A204.1 (cell line): ENCODE results near the gene SPEM2.
"Not testable (repeated sequence)": the region's sequence is repeated elsewhere in the genome, so short reads cannot be mapped to it uniquely, and the experiment has no call there.

Source experiments
- FAIRE-seq: peaks from 2 replicates; lab custom pipeline; 2012; peaks lifted over from hg19 to GRCh38; lab: Jason Lieb, UNC

SPEM2 gene

GRCh38 chr17:7443499-7444485, 18.4 kb downstream of the SPEM2 start:
- no peak for FAIRE-seq

- no peak for FAIRE-seq
Measured at GRCh38 chr17:7444682-7445618, 19.5 kb downstream of the SPEM2 start, which contains the start of gene CHRNB1. Gene CHRNB1 (plus strand): TSS chr17:7445061. CDS start chr17:7445128, 67 bp downstream.

GRCh38 chr17:7445619-7445968, 20.2 kb downstream of the SPEM2 start:
- FAIRE-seq, result no peak

DNA sequence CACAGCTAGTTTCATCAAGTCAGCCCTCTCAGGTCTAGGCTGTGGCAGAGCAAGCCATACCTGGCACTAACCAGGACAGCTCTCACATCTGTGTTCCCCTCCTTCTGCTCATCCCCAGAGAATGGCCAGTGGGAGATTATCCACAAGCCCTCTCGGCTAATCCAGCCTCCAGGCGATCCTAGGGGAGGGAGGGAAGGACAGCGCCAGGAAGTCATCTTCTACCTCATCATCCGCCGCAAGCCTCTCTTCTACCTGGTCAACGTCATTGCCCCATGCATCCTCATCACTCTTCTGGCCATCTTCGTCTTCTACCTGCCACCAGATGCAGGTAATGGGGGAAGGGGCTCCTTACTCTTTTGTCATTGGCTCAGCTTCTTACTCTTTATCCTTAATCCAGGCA, 23.0 kb downstream of the SPEM2 start:
- FAIRE-seq, result no peak

DNA sequence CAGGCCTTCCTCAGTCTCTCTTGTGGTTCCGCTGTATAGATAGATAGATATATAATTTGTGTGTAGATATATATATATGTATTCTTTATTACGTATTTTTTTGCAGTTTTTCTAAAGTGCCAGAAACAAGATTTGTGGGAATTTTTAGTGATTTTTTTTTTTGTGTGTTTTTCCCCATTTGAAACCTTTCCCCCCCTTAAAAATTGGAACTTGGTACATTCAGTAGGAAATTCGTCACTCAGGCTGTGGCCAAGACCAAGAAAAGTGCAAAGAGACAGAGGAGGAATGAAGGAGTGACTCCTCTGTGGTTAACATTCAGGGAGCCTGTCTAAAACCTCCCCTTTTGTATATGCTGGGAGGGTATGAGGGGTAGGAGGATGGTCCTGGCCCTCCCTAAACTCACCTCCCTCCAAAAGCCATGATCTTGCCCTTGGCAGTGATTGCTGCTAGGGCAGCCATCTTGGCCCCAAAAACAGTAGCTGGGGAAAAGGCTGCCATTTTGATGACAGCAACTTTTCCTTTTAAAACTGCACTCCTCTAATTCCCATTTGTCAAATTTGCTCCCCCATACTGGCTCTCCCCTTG, 34.6 kb downstream of the SPEM2 start:
- no peak for FAIRE-seq

DNA sequence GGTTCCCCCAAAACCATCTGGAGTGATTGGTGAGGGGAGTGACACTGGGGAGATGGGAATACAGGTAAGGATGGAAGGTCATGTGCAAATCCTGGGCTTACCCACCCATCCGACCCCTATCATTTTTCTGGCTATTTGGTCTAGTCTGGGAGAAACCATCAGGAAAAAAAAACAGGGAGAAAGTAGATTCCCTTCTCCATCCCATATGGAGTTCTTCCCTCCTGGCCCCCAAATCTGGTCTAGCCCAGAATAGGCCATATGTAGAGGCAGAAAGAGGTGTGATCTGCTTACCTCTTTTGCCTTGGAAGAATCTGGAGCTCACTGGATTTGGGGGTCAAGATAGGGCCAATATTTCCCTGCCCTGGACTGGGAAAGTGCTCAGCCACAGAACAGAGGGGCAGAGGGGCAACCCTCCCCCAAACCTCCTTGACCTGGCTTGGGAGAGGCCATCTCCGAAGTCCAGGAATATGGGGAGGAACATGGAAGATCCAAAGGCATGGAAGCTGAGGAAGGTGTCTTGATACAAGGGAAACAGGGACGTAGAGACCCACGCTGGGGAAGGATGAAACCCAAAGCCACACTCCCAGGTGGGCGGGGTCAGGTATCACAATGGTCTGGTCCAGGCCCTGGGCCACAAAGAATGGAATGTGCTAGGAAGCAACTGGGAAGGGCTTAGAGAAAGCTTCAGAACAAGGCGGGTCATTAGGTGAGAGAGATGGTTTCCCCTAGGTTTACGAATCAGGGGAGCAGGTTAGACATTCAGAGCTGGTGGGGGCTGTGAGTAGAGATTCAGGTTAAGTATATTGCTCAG, 35.6 kb downstream of the SPEM2 start:
- FAIRE-seq, result no peak

DNA sequence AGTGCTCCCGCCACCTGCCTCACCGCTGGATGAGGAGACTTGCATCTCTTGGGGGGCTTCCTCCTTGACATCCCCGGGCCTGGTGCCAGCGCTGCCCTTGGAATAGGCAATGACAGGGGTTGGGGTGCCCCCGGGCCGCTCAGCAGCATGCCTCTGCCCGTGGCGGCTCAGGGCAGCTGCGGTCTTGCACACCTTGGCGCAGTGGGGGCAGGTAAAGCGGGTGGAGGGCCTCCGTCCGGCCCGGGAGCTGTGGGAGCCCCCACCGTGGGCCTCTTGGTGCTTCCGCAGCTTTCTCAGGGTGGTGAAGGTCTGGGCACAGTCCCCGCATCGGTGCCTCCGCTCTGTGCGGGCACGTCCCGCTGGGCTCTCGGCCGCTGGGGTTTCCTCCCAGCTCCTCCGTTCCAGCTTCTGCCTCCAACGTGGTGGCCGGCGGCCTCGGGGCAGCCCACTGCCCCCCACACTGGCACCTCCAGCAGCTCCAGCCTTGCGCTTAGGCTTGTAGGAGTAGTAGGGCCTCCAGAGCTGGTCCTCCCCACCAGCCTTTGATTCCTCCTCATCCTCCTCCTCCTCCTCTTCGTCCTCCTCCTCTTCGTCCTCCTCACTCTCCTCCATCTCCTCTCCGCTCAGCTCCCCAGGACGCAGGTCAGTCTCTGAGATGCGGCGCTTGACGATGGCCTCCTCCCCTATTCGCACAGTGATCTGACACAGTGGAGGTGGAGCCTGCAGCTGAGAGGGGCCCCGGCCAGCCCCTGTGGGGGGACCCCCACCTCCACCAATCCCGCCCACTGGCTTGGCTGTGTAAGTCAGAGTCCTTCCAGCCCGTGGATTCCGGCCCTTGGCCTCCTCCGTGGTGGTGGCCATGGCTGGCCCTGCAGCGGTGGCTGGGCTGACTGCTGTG, 37.3 kb downstream of the SPEM2 start:
- FAIRE-seq, result no peak

DNA sequence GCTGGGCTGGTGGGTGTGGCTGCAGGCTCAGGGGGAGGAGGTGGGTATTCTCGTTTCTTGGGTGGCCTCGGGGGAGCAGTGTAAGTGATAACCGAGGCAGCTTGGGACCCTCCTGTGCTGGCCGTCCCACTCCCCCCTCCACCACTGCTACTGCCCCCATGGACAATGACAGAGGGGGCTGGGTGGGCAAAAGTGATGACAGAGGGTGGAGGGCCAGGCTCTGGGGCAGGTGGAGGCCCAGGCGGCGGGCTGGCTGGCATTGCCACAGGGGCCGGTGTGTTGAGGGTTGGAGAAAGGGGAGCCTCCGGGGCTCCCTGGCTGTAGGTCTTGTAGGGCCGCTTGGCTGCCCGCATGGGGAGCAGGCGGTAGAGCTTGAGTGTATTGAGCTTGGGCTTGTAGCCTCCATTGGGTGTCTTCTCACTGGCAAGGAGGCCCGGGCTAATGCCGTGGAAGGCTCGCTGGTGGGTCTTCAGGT, 38.0 kb downstream of the SPEM2 start:
- no peak for FAIRE-seq

- FAIRE-seq, result no peak
Measured at GRCh38 chr17:7464081-7464480, 38.7 kb downstream of the SPEM2 start.

GRCh38 chr17:7465597-7466275, 40.3 kb downstream of the SPEM2 start:
- FAIRE-seq, result no peak

DNA sequence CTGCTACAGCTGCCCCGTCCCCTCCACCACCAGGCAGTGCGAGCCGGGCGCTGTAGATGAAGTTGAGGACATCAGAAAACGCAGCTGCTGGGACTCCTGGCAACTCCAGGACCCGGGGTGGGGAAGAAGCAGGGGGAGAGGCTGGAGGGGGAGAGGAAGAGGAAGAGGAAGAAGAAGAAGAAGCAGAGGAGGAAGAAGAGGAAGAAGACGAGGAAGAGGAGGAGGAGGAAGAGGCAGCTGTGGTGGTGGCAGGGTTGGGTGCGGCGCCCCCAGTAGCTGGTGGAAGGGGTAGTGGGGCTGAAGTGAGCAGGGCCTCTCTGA, 40.9 kb downstream of the SPEM2 start:
- FAIRE-seq, result no peak

DNA sequence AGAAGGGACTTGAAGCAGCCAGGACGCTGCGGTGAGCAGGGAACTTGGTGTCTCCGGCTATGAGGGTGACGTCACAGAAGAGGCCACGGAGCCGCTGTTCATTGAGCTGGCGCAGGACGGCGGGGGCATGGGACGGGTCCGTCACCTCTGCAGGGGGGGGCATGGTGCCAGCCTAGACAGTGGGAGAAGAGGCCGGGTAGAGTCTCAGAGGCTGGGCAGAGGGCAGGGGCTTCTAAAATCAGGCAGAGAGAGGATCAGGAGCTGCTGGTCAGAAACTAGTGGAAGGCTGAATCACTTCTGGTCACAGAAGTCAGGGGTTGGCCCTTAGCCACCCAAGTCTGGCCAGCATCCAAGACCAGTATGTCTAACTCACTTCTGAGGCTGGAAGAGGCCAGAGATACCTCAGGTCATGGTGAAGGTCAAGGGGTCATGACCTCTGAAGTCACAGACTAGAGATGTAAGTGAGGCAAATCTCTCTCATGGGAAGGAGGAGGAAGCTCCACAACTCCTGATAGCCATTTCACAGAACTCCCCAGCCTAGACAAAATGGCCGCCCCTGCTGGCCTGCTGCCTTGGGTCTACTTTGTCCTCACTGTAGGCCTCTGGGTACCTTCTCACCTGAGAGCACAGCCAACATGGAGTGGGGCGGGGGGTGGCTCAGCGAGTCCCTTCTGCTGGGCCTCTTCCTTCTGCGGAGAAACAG, 41.4 kb downstream of the SPEM2 start:
- FAIRE-seq, result no peak

- no peak for FAIRE-seq
Measured at GRCh38 chr17:7467498-7467897, 42.1 kb downstream of the SPEM2 start.

- no peak for FAIRE-seq
Measured at GRCh38 chr17:7468290-7468689, 42.9 kb downstream of the SPEM2 start.

DNA sequence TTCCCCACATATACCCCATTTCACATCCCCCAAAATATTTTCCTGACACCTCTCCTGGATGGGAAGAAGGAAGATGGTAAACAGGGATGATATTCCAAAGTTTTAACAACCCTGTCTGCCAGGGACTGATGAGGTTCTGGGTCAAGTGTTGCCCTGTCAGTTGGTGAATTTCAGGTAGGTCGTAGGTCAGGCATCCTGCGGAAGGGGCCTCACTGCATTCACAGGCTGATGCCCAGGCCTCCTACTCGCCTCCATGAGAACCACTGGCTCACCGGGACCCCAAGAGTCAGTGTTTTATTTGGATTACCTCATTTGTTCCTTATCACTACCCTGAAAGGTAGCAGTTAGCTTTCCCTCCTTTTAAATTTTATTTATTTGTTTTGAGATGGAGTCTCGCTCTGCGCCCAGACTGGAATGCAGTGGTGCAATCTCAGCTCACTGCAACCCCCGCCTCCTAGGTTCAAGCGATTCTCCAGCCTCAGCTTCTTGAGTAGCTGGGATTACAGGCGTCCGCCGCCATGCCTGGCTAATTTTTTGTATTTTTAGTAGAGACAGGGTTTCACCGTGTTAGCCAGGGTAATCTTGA, 43.5 kb downstream of the SPEM2 start:
- FAIRE-seq, result no peak

DNA sequence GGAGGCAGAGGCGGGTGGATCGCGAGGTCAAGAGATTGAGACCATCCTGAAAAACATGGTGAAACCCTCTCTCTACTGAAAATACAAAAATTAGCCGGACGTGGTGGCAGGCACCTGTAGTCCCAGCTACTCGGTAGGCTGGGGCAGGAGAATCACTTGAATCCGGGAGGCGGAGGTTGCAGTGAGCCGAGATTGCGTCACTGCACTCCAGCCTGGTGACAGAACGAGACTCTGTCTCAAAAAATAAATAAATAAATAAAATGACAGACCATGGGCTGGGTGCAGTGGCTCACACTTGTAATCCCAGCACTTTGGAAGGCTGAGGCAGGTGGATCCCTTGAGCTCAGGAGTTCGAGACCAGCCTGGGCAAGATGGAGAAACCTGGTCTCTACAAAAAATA, 44.4 kb downstream of the SPEM2 start:
- not testable (repeated sequence) for FAIRE-seq

GRCh38 chr17:7470457-7470973, 45.1 kb downstream of the SPEM2 start:
- not testable (repeated sequence) for FAIRE-seq

GRCh38 chr17:7471729-7472128, 46.3 kb downstream of the SPEM2 start:
- FAIRE-seq, result no peak

GRCh38 chr17:7474767-7475166, 49.4 kb downstream of the SPEM2 start:
- not testable (repeated sequence) for FAIRE-seq
